Lung (tissue), 12 donors: Measurements from ENCODE around the gene PIF1. TPM values are rescaled to one million over a fixed set of nuclear protein-coding genes. Genes with fewer than 3 reads are reported as not detected.
A peak's percentile ranks its signal among the peaks of the same experiment; 100 is the strongest.
"Not testable (repeated sequence)": the region's sequence is repeated elsewhere in the genome, so short reads cannot be mapped to it uniquely, and the experiment has no call there.

Experiments
- ATAC-seq: fragments of 200-7000 bp; cut with Tn5 transposase; one replicate; pipeline ENCODE4 v1.9.1; 2020; ENCODE audit warnings: moderate number of reproducible peaks; ENCODE audit not compliant: insufficient read depth, low FRiP score
- DNase-seq, 3 donors: peaks; one replicate each; pipeline ENCODE4 v3.0.0-alpha.2; 2013 to 2017
- H3K27ac ChIP-seq, 2 donors: one replicate each; pipeline ENCODE4 v1.5.1; 2013; ENCODE audit warnings: mild to moderate bottlenecking in 2 of 2, moderate library complexity in 2 of 2, control low read depth in 1 of 2, inconsistent platforms in 1 of 2, low read depth in 1 of 2, low read length in 1 of 2
- H3K27me3 ChIP-seq, 3 donors: one replicate each; pipeline ENCODE4 v1.5.1; 2013; ENCODE audit warnings: low read length in 2 of 3; ENCODE audit not compliant: control insufficient read depth in 3 of 3, insufficient read depth in 3 of 3
- H3K36me3 ChIP-seq, 4 donors: one replicate each; pipeline ENCODE4 v1.5.1; 2013; ENCODE audit warnings: low read length in 4 of 4, mild to moderate bottlenecking in 1 of 4, moderate library complexity in 1 of 4; ENCODE audit not compliant: control insufficient read depth in 4 of 4, insufficient read depth in 4 of 4
- H3K4me1 ChIP-seq, 5 donors: one replicate each; pipeline ENCODE4 v1.5.1; 2013; ENCODE audit warnings: low read length in 5 of 5, mild to moderate bottlenecking in 2 of 5, moderate library complexity in 1 of 5; ENCODE audit not compliant: control insufficient read depth in 5 of 5, insufficient read depth in 5 of 5
- H3K4me3 ChIP-seq: one replicate; pipeline ENCODE4 v1.5.1; 2013; ENCODE audit warnings: mild to moderate bottlenecking, control low read depth, moderate library complexity
- H3K9ac ChIP-seq, 2 donors: one replicate each; pipeline ENCODE4 v1.5.1; 2013; ENCODE audit warnings: low read length in 2 of 2, control low read depth in 1 of 2; ENCODE audit not compliant: insufficient read depth in 1 of 2
- H3K9me3 ChIP-seq, 4 donors: one replicate each; pipeline ENCODE4 v1.5.1; 2013; ENCODE audit warnings: low read length in 3 of 4, mild to moderate bottlenecking in 1 of 4, moderate library complexity in 1 of 4; ENCODE audit not compliant: control insufficient read depth in 4 of 4, insufficient read depth in 3 of 4
- CTCF ChIP-seq: IDR thresholded peaks from 2 replicates; pipeline ENCODE4 v1.5.1; 2012; ENCODE audit warnings: mild to moderate bottlenecking; ENCODE audit errors: control extremely low read depth, extremely low read depth
- WGBS, 2 donors: extraction: QIAGEN DNeasy Blood & Tissue Kit; methylation state at CpG; one replicate each; pipeline ENCODE4 v1.1.7; 2013; 5-methylcytosine and 5-hydroxymethylcytosine counted together
- polyA plus RNA-seq, 2 donors: library from polyadenylated mRNA; stranded (reverse); fragments of 200-250 nt; gene quantifications; one replicate each; pipeline ENCODE4 v1.2.1, GENCODE V29; 2013
- total RNA-seq, 2 donors: library from RNA; depleted of rRNA in 1 of 2; stranded (reverse); fragments of >200 nt in 1 of 2; gene quantifications; one replicate each; pipeline ENCODE4 v1.2.1, GENCODE V29; 2014 to 2021
- donor health status: control.
- donor health status: control.
- donor health status: Bipolar disorder and iron deficiency.
- donor health status: healthy.
- donor health status: DM: yes; HTN: yes; CAD: no.

The PIF1 gene
- total and polyA plus RNA-seq, 4 donors: 1.1 to 2.4 (median 1.2) TPM

- ATAC-seq (no peak), DNase-seq (no peak)
- WGBS, 2 donors: 92 to 95% methylated on average over 5 of the region's 5 CpGs
- H3K27ac ChIP-seq: no peak overlapping the region
- TF ChIP-seq CTCF: no peak
- H3K27me3 ChIP-seq: peaks cover 0 to 7% (median 0%) of the 10 kb centered on the region in 3 donors
- no peak overlapping the region for H3K9ac ChIP-seq
- H3K4me1 ChIP-seq: peaks cover 0 to 16% (median 8%) of the 10 kb centered on the region in 5 donors
- H3K36me3 ChIP-seq: no peaks in the 10 kb centered on the region
- H3K9me3 ChIP-seq: no peaks in the 10 kb centered on the region
- no peak overlapping the region for H3K4me3 ChIP-seq
Measured at GRCh38 chr15:64828985-64829384, 3.5 kb upstream of the PIF1 start.

GRCh38 chr15:64824929-64825430 lies 467 bp downstream of the PIF1 start:
- Histone ChIP-seq H3K27me3 (peaks cover 0 to 7% (median 0%) of the 10 kb centered on the region in 3 donors), H3K9me3 (no peaks in the 10 kb centered on the region), H3K4me3 (no peak overlapping the region), H3K4me1 (peaks cover 0 to 23% (median 8%) of the 10 kb centered on the region in 5 donors), H3K27ac (no peak overlapping the region), H3K9ac (peak overlapping the region in 1 of 2 donors; percentile 1), H3K36me3 (no peaks in the 10 kb centered on the region)
- no peak for TF ChIP-seq CTCF
- DNase-seq: no peak
- no peak for ATAC-seq
- WGBS, 2 donors: 1 to 2% methylated on average over 17 of the region's 17 CpGs

GRCh38 chr15:64816452-64816851 lies 9.0 kb downstream of the PIF1 start:
- no peak for DNase-seq
- TF ChIP-seq CTCF: no peak
- no peaks in the 10 kb centered on the region for H3K9me3 ChIP-seq
- ATAC-seq: no peak
- H3K4me3 ChIP-seq: no peak overlapping the region
- peaks cover 0 to 3% (median 0%) of the 10 kb centered on the region in 5 donors for H3K4me1 ChIP-seq
- H3K36me3 ChIP-seq: peaks cover 0 to 4% (median 0%) of the 10 kb centered on the region in 4 donors
- H3K27me3 ChIP-seq: no peaks in the 10 kb centered on the region
- WGBS, 2 donors: 93 to 98% methylated on average over 13 of the region's 13 CpGs
- H3K27ac ChIP-seq: no peak overlapping the region
- H3K9ac ChIP-seq: no peak overlapping the region

GRCh38 chr15:64814965-64815364 lies 10.5 kb downstream of the PIF1 start:
- ATAC-seq, H3K4me3 ChIP-seq: not testable (repeated sequence)
- 54 to 69% methylated on average over 4 of the region's 4 CpGs for WGBS, 2 donors

GRCh38 chr15:64814283-64814682 lies 11.2 kb downstream of the PIF1 start:
- not testable (repeated sequence) for H3K4me1 ChIP-seq, H3K27me3 ChIP-seq, H3K36me3 ChIP-seq, H3K9me3 ChIP-seq, H3K4me3 ChIP-seq, ATAC-seq, H3K27ac ChIP-seq, DNase-seq, H3K9ac ChIP-seq
- 93 to 97% methylated on average over 8 of the region's 8 CpGs for WGBS, 2 donors

More at GRCh38 chr15:64814965-64815364, 10.5 kb downstream of the PIF1 start:
- DNase-seq, H3K36me3 ChIP-seq, H3K9ac ChIP-seq, H3K27ac ChIP-seq, H3K4me1 ChIP-seq, H3K27me3 ChIP-seq, H3K9me3 ChIP-seq: not testable (repeated sequence)
